MM.1S (cell line): ENCODE data around the gene CEP250.

Source experiments
- DNase-seq: peaks from one replicate; pipeline ENCODE4 v3.0.0-alpha.2; 2015
- H2AFZ ChIP-seq: fragments of 300-600 bp; sonication (generic); 2 replicates; pipeline ENCODE4 v1.6.0; 2016; ENCODE audit warnings: antibody characterized with exemption, low read length
- H3F3A ChIP-seq: fragments of 300-600 bp; sonication (generic); 2 replicates; pipeline ENCODE4 v1.6.1; 2016; ENCODE audit warnings: mild to moderate bottlenecking, antibody characterized with exemption, low read length, moderate library complexity, mixed read lengths; ENCODE audit not compliant: insufficient read depth
- H3K27ac ChIP-seq: fragments of 300-600 bp; sonication (generic); 2 replicates; pipeline ENCODE4 v1.5.1; 2016; ENCODE audit warnings: mild to moderate bottlenecking, low read length
- H3K27me3 ChIP-seq: fragments of 300-600 bp; sonication (generic); replicated peaks from 2 replicates; pipeline ENCODE4 v1.6.0; 2016; ENCODE audit warnings: low read length; ENCODE audit not compliant: insufficient read depth
- H3K36me3 ChIP-seq: fragments of 300-600 bp; sonication (generic); replicated peaks from 2 replicates; pipeline ENCODE4 v1.6.1; 2016; ENCODE audit warnings: mild to moderate bottlenecking, low read length, mixed read lengths; ENCODE audit not compliant: insufficient read depth
- H3K4me1 ChIP-seq: fragments of 300-600 bp; sonication (generic); 2 replicates; pipeline ENCODE4 v1.6.1; 2016; ENCODE audit warnings: low read length, mixed read lengths
- H3K4me2 ChIP-seq: fragments of 300-600 bp; sonication (generic); 2 replicates; pipeline ENCODE4 v1.6.0; 2016; ENCODE audit warnings: low read depth, low read length
- H3K4me3 ChIP-seq: fragments of 300-600 bp; sonication (generic); 2 replicates; pipeline ENCODE4 v1.5.1; 2016; ENCODE audit warnings: low read length, mixed read lengths
- H3K79me2 ChIP-seq: fragments of 300-600 bp; sonication (generic); 2 replicates; pipeline ENCODE4 v1.6.1; 2016; ENCODE audit warnings: mixed run types, low read length, mixed read lengths
- H3K9ac ChIP-seq: fragments of 300-600 bp; sonication (generic); 2 replicates; pipeline ENCODE4 v1.6.1; 2016; ENCODE audit warnings: low read length, mixed read lengths
- H3K9me2 ChIP-seq: fragments of 300-600 bp; sonication (generic); replicated peaks from 2 replicates; pipeline ENCODE4 v1.6.1; 2016; ENCODE audit warnings: mild to moderate bottlenecking, low read length, mixed read lengths; ENCODE audit not compliant: insufficient read depth
- H3K9me3 ChIP-seq: fragments of 300-600 bp; sonication (generic); replicated peaks from 2 replicates; pipeline ENCODE4 v1.6.1; 2016; ENCODE audit warnings: mild to moderate bottlenecking, low read length, mixed read lengths; ENCODE audit not compliant: insufficient read depth
- H4K20me1 ChIP-seq: fragments of 300-600 bp; sonication (generic); 2 replicates; pipeline ENCODE4 v1.6.1; 2016; ENCODE audit warnings: mild to moderate bottlenecking, low read length, moderate library complexity, mixed read lengths; ENCODE audit not compliant: insufficient read depth
- EZH2 ChIP-seq: fragments of 300-600 bp; sonication (generic); optimal IDR thresholded peaks from 2 replicates; pipeline ENCODE3; 2017; ENCODE audit warnings: low read depth, mild to moderate bottlenecking, antibody characterized with exemption, low read length, mixed read lengths
- EZH2phosphoT487 ChIP-seq: fragments of 300-600 bp; sonication (generic); IDR thresholded peaks from 2 replicates; pipeline ENCODE4 v1.6.1; 2018; ENCODE audit warnings: antibody characterized with exemption, low read length
- TF ChIP-seq, protein P1 (sequence below): fragments of 300-600 bp; sonication (generic); IDR thresholded peaks from 2 replicates; pipeline ENCODE4 v1.5.1; 2016; ENCODE audit warnings: antibody characterized with exemption, low read length, mixed read lengths

The CEP250 gene

DNA sequence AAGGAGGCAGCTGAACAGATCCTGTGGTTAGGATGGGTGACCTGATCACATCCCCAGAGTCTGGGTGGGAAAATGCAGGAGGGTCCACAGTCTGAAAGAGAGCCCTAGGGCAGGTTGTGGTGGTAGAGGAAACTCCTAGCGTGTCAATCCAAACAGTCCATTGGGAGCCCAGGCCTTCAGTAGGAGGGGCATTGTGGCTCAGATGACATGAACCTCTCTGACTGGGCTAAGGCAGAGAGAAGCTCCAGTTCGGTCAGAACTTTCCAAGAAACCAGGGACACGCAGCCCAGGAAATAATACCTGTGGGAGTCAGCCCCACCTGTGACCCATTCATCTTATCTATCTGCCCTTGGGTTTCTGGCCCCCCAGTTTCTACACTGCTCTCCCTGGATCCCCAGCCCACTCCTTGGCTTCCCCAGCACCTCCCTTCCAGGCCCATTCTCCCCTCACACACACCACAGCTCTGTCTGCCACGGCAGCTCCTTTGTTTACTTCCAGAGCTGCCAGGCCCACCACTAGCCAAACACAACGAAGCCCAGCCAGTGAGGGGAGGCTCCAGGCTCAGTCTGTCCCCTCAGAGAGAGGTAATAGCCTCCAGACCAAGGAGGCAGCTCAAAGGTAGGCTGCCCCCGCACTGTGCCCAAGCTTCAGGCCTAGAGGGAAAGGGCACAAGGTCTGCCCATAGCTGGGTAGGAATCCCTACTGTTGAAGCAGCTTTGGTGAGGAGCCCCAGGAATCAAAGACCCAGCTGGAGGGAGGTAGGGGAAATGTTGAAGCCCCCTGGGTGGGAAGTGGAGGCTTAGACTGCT lies 23.6 kb upstream of the CEP250 start:
- no peak overlapping the region for H2AFZ ChIP-seq
- H3K4me3 ChIP-seq: no peak overlapping the region
- no peaks in the 10 kb centered on the region for H4K20me1 ChIP-seq
- H3K9me2 ChIP-seq: no peaks in the 10 kb centered on the region
- H3K27me3 ChIP-seq: no peaks in the 10 kb centered on the region
- no peak overlapping the region for H3K27ac ChIP-seq
- no peaks in the 10 kb centered on the region for H3F3A ChIP-seq
- H3K4me2 ChIP-seq: no peak overlapping the region
- no peak overlapping the region for H3K9ac ChIP-seq
- H3K4me1 ChIP-seq: no peaks in the 10 kb centered on the region
- H3K9me3 ChIP-seq: no peaks in the 10 kb centered on the region
- no peaks in the 10 kb centered on the region for H3K79me2 ChIP-seq
- TF ChIP-seq, protein P1, sequence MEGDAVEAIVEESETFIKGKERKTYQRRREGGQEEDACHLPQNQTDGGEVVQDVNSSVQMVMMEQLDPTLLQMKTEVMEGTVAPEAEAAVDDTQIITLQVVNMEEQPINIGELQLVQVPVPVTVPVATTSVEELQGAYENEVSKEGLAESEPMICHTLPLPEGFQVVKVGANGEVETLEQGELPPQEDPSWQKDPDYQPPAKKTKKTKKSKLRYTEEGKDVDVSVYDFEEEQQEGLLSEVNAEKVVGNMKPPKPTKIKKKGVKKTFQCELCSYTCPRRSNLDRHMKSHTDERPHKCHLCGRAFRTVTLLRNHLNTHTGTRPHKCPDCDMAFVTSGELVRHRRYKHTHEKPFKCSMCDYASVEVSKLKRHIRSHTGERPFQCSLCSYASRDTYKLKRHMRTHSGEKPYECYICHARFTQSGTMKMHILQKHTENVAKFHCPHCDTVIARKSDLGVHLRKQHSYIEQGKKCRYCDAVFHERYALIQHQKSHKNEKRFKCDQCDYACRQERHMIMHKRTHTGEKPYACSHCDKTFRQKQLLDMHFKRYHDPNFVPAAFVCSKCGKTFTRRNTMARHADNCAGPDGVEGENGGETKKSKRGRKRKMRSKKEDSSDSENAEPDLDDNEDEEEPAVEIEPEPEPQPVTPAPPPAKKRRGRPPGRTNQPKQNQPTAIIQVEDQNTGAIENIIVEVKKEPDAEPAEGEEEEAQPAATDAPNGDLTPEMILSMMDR: no peak
- TF ChIP-seq EZH2: no peak
- TF ChIP-seq EZH2phosphoT487: no peak
- DNase-seq: no peak
- no peaks in the 10 kb centered on the region for H3K36me3 ChIP-seq

- Histone ChIP-seq H3K36me3 (no peaks in the 10 kb centered on the region), H3K9ac (no peak overlapping the region), H3K27me3 (no peaks in the 10 kb centered on the region), H3K4me1 (no peaks in the 10 kb centered on the region), H3F3A (no peaks in the 10 kb centered on the region), H4K20me1 (no peaks in the 10 kb centered on the region), H3K79me2 (no peaks in the 10 kb centered on the region), H2AFZ (no peak overlapping the region), H3K4me3 (no peak overlapping the region), H3K27ac (no peak overlapping the region), H3K4me2 (no peak overlapping the region), H3K9me2 (no peaks in the 10 kb centered on the region), H3K9me3 (no peaks in the 10 kb centered on the region)
- TF ChIP-seq EZH2 (no peak), EZH2phosphoT487 (no peak)
- DNase-seq: no peak
Measured at GRCh38 chr20:35432430-35432735, 23.0 kb upstream of the CEP250 start.

GRCh38 chr20:35433337-35433736 lies 22.1 kb upstream of the CEP250 start:
- Histone ChIP-seq H3F3A (no peaks in the 10 kb centered on the region), H3K9me2 (no peaks in the 10 kb centered on the region), H3K27me3 (no peaks in the 10 kb centered on the region), H3K4me3 (no peak overlapping the region), H3K27ac (no peak overlapping the region), H3K9ac (no peak overlapping the region), H2AFZ (no peak overlapping the region), H3K4me2 (no peak overlapping the region), H3K9me3 (no peaks in the 10 kb centered on the region), H3K4me1 (no peaks in the 10 kb centered on the region), H3K79me2 (no peaks in the 10 kb centered on the region), H3K36me3 (no peaks in the 10 kb centered on the region), H4K20me1 (no peaks in the 10 kb centered on the region)
- TF ChIP-seq, protein P1: no peak
- no peak for TF ChIP-seq EZH2phosphoT487
- TF ChIP-seq EZH2: no peak
- DNase-seq: no peak
